ENCODE results near the gene MRTO4. TPM values are rescaled to one million over a fixed set of nuclear protein-coding genes. Genes with fewer than 3 reads are reported as not detected.

The MRTO4 gene
- total and polyA plus RNA-seq, 2 of the 13 experiments (the other 11 are each of a cell fraction or from before 2014, with no cell fraction given): 28.1 to 59.2 TPM

GRCh38 chr1:19251305-19252196 lies at the start of gene MRTO4, which contains the start of gene EMC1 (continued):
- TF ChIP-seq ZBTB43 (CRISPR knock-in tag; conservative IDR thresholded peaks at IDR 0.05) (no peak; the same call in 1 of the 2 replicates), ZNF780A (CRISPR knock-in tag; IDR thresholded peaks at IDR 0.05) (peak; percentile 85; the same call in 1 of the 2 replicates), ZNF30 (CRISPR knock-in tag; IDR thresholded peaks at IDR 0.05) (0 out of 2 replicates have a peak, but pooled peaks have one; percentile 77), JUNB (CRISPR knock-in tag; IDR thresholded peaks at IDR 0.05; ENCODE audit: borderline replicate concordance) (no peak), ZNF646 (CRISPR knock-in tag; IDR thresholded peaks at IDR 0.05) (peak; percentile 37; the same call in 1 of the 2 replicates), ZFYVE20 (CRISPR knock-in tag; IDR thresholded peaks at IDR 0.05; ENCODE audit: borderline replicate concordance, low read depth) (no peak), ZMAT3 (CRISPR knock-in tag; conservative IDR thresholded peaks at IDR 0.05) (peak; percentile 95), ZNF629 (CRISPR knock-in tag; conservative IDR thresholded peaks at IDR 0.05) (no peak), MTA1 (CRISPR knock-in tag; IDR thresholded peaks at IDR 0.05; ENCODE audit: borderline replicate concordance) (no peak), ZBTB7A (CRISPR knock-in tag; IDR thresholded peaks at IDR 0.05) (peak; percentile 17; the same call in 1 of the 2 replicates), ZNF224 (CRISPR knock-in tag; IDR thresholded peaks at IDR 0.05) (no peak; the same call in 1 of the 2 replicates), NRL (CRISPR knock-in tag; IDR thresholded peaks at IDR 0.05; ENCODE audit: borderline replicate concordance) (peak; percentile 91), HINFP (CRISPR knock-in tag; IDR thresholded peaks at IDR 0.05; ENCODE audit: low read depth) (0 out of 2 replicates have a peak, but pooled peaks have one; percentile 58)
- TF ChIP-seq, protein P1, sequence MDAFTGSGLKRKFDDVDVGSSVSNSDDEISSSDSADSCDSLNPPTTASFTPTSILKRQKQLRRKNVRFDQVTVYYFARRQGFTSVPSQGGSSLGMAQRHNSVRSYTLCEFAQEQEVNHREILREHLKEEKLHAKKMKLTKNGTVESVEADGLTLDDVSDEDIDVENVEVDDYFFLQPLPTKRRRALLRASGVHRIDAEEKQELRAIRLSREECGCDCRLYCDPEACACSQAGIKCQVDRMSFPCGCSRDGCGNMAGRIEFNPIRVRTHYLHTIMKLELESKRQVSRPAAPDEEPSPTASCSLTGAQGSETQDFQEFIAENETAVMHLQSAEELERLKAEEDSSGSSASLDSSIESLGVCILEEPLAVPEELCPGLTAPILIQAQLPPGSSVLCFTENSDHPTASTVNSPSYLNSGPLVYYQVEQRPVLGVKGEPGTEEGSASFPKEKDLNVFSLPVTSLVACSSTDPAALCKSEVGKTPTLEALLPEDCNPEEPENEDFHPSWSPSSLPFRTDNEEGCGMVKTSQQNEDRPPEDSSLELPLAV (CRISPR knock-in tag; conservative IDR thresholded peaks at IDR 0.05; ENCODE audit: low read depth): no peak
- TF ChIP-seq, protein P2, sequence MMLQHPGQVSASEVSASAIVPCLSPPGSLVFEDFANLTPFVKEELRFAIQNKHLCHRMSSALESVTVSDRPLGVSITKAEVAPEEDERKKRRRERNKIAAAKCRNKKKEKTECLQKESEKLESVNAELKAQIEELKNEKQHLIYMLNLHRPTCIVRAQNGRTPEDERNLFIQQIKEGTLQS (CRISPR knock-in tag; IDR thresholded peaks at IDR 0.05): no peak
